ENCODE results near the gene CERS6.

DNA sequence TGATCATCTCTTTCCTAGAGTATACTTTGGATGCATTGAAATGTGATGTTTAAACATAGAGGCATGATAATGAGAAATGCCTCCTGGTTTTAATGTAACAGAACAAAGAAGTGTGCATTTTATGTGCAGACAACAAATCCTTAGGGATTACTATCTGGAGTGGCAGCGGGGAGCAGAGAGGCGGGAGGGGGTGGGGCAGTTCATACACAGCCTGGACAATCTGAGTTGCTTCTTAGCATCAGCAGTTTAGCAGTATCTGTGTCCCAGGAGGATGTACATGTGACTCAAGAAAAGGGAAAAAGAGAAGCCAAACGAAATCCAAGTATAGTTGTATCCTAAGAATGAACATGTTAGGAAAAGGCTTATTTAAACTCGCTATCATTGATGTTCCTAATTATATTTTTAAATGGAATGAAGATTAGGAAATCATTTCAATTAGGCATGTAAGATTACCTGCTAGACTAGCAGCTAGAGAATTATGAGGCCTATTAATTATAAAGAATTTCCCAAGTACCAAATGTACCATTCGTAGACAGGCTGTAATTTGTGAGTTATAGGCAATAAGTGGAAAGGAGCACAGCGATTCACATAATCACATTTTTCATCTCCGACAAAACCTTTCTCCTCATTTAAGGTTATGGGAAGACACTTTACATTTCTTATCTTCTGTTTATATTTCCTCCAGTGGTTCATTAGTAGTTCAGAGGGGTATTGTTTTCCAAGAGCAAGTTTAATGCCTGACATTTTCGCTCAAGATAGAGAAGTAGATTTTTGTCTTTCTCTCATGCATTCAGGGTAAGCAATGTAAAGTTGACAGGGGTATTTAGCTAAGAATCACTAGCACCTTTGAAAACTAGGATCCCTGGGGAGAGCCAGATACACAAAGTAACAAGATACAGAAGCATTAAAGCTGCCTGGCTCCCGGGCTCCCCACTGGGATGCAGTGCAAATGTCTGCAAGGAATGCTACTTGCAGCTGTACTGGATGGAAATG lies 205.1 kb downstream of the CERS6 start:
- TF ChIP-seq, protein P1, sequence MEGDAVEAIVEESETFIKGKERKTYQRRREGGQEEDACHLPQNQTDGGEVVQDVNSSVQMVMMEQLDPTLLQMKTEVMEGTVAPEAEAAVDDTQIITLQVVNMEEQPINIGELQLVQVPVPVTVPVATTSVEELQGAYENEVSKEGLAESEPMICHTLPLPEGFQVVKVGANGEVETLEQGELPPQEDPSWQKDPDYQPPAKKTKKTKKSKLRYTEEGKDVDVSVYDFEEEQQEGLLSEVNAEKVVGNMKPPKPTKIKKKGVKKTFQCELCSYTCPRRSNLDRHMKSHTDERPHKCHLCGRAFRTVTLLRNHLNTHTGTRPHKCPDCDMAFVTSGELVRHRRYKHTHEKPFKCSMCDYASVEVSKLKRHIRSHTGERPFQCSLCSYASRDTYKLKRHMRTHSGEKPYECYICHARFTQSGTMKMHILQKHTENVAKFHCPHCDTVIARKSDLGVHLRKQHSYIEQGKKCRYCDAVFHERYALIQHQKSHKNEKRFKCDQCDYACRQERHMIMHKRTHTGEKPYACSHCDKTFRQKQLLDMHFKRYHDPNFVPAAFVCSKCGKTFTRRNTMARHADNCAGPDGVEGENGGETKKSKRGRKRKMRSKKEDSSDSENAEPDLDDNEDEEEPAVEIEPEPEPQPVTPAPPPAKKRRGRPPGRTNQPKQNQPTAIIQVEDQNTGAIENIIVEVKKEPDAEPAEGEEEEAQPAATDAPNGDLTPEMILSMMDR (tag by site-specific recombination; IDR thresholded peaks at IDR 0.05) = no peak
- TF ChIP-seq ZNF473 (tag by site-specific recombination; IDR thresholded peaks at IDR 0.05) (no peak), ZNF423 (tag by site-specific recombination; IDR thresholded peaks at IDR 0.05) (peak; percentile 83), ZNF610 (tag by site-specific recombination; IDR thresholded peaks at IDR 0.05; ENCODE audit: borderline replicate concordance) (no peak), ZNF174 (tag by site-specific recombination; IDR thresholded peaks at IDR 0.05) (no peak), ZNF239 (tag by site-specific recombination; IDR thresholded peaks at IDR 0.05) (no peak), ZNF776 (tag by site-specific recombination; IDR thresholded peaks at IDR 0.05; ENCODE audit: borderline replicate concordance) (no peak), ZNF19 (tag by site-specific recombination; IDR thresholded peaks at IDR 0.05; ENCODE audit: low read depth) (no peak), ZNF23 (tag by site-specific recombination; IDR thresholded peaks at IDR 0.05; ENCODE audit: borderline replicate concordance) (no peak)
- TF ChIP-seq, protein P2, sequence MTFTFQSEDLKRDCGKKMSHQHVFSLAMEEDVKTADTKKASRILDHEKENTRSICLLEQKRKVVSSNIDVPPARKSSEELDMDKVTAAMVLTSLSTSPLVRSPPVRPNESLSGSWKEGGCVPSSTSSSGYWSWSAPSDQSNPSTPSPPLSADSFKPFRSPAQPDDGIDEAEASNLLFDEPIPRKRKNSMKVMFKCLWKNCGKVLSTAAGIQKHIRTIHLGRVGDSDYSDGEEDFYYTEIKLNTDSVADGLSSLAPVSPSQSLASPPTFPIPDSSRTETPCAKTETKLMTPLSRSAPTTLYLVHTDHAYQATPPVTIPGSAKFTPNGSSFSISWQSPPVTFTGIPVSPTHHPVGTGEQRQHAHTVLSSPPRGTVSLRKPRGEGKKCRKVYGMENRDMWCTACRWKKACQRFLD (tag by site-specific recombination; IDR thresholded peaks at IDR 0.05) = no peak
- TF ChIP-seq, protein P3, sequence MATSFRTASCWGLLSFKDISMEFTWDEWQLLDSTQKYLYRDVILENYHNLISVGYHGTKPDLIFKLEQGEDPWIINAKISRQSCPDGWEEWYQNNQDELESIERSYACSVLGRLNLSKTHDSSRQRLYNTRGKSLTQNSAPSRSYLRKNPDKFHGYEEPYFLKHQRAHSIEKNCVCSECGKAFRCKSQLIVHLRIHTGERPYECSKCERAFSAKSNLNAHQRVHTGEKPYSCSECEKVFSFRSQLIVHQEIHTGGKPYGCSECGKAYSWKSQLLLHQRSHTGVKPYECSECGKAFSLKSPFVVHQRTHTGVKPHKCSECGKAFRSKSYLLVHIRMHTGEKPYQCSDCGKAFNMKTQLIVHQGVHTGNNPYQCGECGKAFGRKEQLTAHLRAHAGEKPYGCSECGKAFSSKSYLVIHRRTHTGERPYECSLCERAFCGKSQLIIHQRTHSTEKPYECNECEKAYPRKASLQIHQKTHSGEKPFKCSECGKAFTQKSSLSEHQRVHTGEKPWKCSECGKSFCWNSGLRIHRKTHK (tag by site-specific recombination; IDR thresholded peaks at IDR 0.05) = no peak
